ENCODE results near the gene HMGN4. TPM values are rescaled to one million over a fixed set of nuclear protein-coding genes. Genes with fewer than 3 reads are reported as not detected.

The HMGN4 gene
- total and polyA plus RNA-seq, 2 donors, result 62.1 to 110 TPM

DNA sequence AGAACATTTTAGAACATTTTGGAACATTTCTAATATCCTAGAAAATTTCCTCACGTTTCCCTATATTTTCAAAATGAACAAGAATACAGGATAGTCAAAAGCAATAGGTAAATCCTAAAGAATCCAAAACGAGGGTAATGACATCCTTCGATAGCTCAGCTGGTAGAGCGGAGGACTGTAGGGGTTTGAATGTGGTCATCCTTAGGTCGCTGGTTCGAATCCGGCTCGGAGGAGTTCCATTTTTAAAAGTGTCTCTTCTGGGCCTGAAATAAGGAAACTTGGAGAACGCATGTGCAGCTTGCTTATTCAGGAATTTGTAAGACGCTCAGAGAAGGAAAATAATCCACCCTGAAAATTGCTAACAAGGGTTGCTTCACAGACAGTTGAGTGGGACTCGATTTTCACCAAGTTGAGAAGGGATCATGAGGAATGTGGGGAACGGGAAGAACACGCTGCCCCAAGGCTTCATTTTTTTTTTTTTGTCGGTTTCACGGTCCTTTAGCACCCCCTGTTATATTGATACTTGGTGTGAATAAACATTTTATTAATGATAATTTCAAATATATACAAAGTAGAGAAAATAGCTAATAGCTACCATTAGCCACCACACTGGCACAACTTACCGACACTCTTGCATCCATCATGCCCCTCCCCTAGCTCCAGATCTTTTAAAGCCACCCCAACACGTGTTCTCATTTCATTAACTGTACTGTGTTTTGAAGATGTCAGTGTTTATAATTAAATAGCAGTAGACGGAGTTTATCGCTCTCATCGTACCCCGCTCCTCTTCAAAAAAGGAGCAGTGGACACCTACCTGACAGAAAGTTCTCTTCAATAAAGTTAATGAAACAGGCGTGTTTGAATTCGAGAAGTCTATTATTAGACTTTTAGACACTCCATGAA is 56.8 kb downstream of the HMGN4 start:
- Histone ChIP-seq H3K4me3 (ENCODE audit: low read length in 2 of 2) (peak overlapping the region; percentile 70 to 92), H3K27me3 (ENCODE audit: control insufficient read depth in 2 of 2, insufficient read depth in 1 of 2, low read length in 1 of 2) (peaks cover 25 to 53% of the 10 kb centered on the region in 2 donors), H3K9me3 (ENCODE audit: control insufficient read depth in 2 of 2, insufficient read depth in 1 of 2, low read length in 1 of 2) (no peaks in the 10 kb centered on the region), H3K27ac (ENCODE audit: low read depth in 1 of 2, low read length in 1 of 2) (no peak overlapping the region), H3K36me3 (ENCODE audit: control insufficient read depth in 2 of 2, insufficient read depth in 2 of 2, low read length in 1 of 2) (peaks cover 10 to 22% of the 10 kb centered on the region in 2 donors), H3K4me1 (ENCODE audit: control insufficient read depth in 2 of 2, insufficient read depth in 2 of 2, low read length in 2 of 2) (peaks cover 4 to 17% of the 10 kb centered on the region in 2 donors)
- 35% methylated on average over 23 of the region's 23 CpGs for WGBS
- peak in 1 of 9 donors; percentile 32 for DNase-seq (ENCODE audit: low read depth in 6 of 9, low spot score in 9 of 9)

DNA sequence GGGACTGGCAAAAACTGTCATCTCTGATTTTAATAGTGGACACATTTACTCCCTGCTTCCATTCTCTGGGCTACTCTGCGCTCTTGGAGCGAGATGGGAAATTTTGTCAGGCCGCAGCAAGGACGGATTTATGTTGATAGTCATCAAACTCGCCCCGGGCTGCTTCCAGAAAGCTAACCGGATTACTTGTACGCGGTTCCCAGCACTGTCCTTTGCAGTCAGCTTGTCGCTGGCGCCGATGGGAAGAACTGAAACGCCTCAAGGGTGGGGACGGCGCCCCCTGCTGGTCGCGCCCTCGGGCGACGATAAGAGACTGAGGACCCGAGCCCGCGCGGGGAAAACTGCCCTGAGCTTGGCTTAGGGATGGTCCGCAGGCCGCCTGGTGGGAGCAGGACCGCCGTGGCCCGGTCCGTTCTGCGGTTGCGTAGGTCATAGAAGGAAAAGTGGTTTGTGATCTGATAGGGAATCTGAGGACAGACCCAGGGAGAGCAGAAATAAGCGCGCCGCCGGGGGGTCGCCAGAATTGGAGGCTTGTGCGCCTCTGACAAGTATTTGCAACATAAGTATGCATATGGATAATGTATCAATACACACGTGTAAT is 57.6 kb downstream of the HMGN4 start:
- peak overlapping the region; percentile 70 to 92 for H3K4me3 ChIP-seq (ENCODE audit: low read length in 2 of 2)
- H3K4me1 ChIP-seq (ENCODE audit: control insufficient read depth in 2 of 2, insufficient read depth in 2 of 2, low read length in 2 of 2), result peaks cover 4 to 17% of the 10 kb centered on the region in 2 donors
- peaks cover 25 to 51% of the 10 kb centered on the region in 2 donors for H3K27me3 ChIP-seq (ENCODE audit: control insufficient read depth in 2 of 2, insufficient read depth in 1 of 2, low read length in 1 of 2)
- no peaks in the 10 kb centered on the region for H3K9me3 ChIP-seq (ENCODE audit: control insufficient read depth in 2 of 2, insufficient read depth in 1 of 2, low read length in 1 of 2)
- peak; percentile 72 to 93 (median 83) for DNase-seq (ENCODE audit: low read depth in 6 of 9, low spot score in 9 of 9)
- peaks cover 10 to 22% of the 10 kb centered on the region in 2 donors for H3K36me3 ChIP-seq (ENCODE audit: control insufficient read depth in 2 of 2, insufficient read depth in 2 of 2, low read length in 1 of 2)
- H3K27ac ChIP-seq (ENCODE audit: low read depth in 1 of 2, low read length in 1 of 2), result peak overlapping the region in 1 of 2 donors; percentile 55
- under 1% methylated on average over 39 of the region's 39 CpGs for WGBS

Other genes starting within 250 kb of the HMGN4 start
- gene BTN3A2, start 173.2 kb upstream of the HMGN4 start, total RNA-seq, result 43.3 TPM
- gene BTN3A2, start 173.2 kb upstream of the HMGN4 start, polyA plus RNA-seq, result 43.1 TPM
- 20.3 TPM for gene BTN2A2, start 155.3 kb upstream of the HMGN4 start, total RNA-seq
- 18.7 TPM for gene BTN2A2, start 155.3 kb upstream of the HMGN4 start, polyA plus RNA-seq
- 27.5 TPM for gene BTN3A1, start 136.1 kb upstream of the HMGN4 start, total RNA-seq
- gene BTN3A1, start 136.1 kb upstream of the HMGN4 start, polyA plus RNA-seq, result 32.7 TPM
- gene BTN3A3, start 97.9 kb upstream of the HMGN4 start, total RNA-seq, result 20.2 TPM
- gene BTN3A3, start 97.9 kb upstream of the HMGN4 start, polyA plus RNA-seq, result 19.3 TPM
- 8.1 TPM for gene BTN2A1, start 80.4 kb upstream of the HMGN4 start, total RNA-seq
- 26.9 TPM for gene BTN2A1, start 80.4 kb upstream of the HMGN4 start, polyA plus RNA-seq
- gene BTN1A1, start 38.1 kb upstream of the HMGN4 start, total RNA-seq, result 0.14 TPM
- gene BTN1A1, start 38.1 kb upstream of the HMGN4 start, polyA plus RNA-seq, result 0.16 TPM
- gene ABT1, start 58.6 kb downstream of the HMGN4 start, total RNA-seq, result 22.7 TPM
- gene ABT1, start 58.6 kb downstream of the HMGN4 start, polyA plus RNA-seq, result 25.0 TPM
- 16.0 TPM for gene ZNF322, start 121.4 kb downstream of the HMGN4 start, total RNA-seq
- gene ZNF322, start 121.4 kb downstream of the HMGN4 start, polyA plus RNA-seq, result 10.4 TPM

Data from thymus (tissue), 11 donors.